Activated CD8-positive, alpha-beta memory T cell treated with anti-CD3 and anti-CD28 coated beads, Interleukin-2, amount 10 ng/mL, durations not matched to agents 7 days and 5 days (primary cell): ENCODE results near the gene C12orf57. TPM values are rescaled to one million over a fixed set of nuclear protein-coding genes. Genes with fewer than 3 reads are reported as not detected.

ENCODE experiments used
- ATAC-seq: fragments of 150-1000 bp; cut with Tn5 transposase; one replicate; pipeline ENCODE4 v1.10.0; 2021; ENCODE audit warnings: moderate library complexity
- CTCF ChIA-PET: fragments of 350-600 bp; sonication (Branson Sonifier 250); formaldehyde crosslinking; loops from one replicate; lab custom pipeline; 2021; ENCODE audit warnings: antibody characterized with exemption; lab: Charles Lee
- DNase-seq: peaks from one replicate; pipeline ENCODE4 v3.0.0-alpha.2; 2020
- H3K27ac Mint-ChIP-seq: one replicate; pipeline ENCODE4 v1.8.0; 2021; ENCODE audit warnings: mild to moderate bottlenecking, mixed read lengths
- H3K27me3 Mint-ChIP-seq: one replicate; pipeline ENCODE4 v1.8.0; 2021; ENCODE audit warnings: mixed read lengths
- H3K36me3 Mint-ChIP-seq: one replicate; pipeline ENCODE4 v1.8.0; 2021; ENCODE audit warnings: mild to moderate bottlenecking, mixed read lengths
- H3K4me1 Mint-ChIP-seq: one replicate; pipeline ENCODE4 v1.8.0; 2021; ENCODE audit warnings: mixed read lengths
- H3K4me3 Mint-ChIP-seq: one replicate; pipeline ENCODE4 v1.8.0; 2021; ENCODE audit warnings: mild to moderate bottlenecking, moderate library complexity, mixed read lengths
- H3K9me3 Mint-ChIP-seq: one replicate; pipeline ENCODE4 v1.8.0; 2022; ENCODE audit warnings: low read depth, mixed read lengths
- total RNA-seq, 2 experiments: library from RNA; stranded (reverse); gene quantifications; one replicate each; pipeline ENCODE4 v1.2.3, GENCODE V29; 2021

Gene C12orf57
- total RNA-seq, 2 experiments from 2014 or later, result 120 to 132 TPM

DNA sequence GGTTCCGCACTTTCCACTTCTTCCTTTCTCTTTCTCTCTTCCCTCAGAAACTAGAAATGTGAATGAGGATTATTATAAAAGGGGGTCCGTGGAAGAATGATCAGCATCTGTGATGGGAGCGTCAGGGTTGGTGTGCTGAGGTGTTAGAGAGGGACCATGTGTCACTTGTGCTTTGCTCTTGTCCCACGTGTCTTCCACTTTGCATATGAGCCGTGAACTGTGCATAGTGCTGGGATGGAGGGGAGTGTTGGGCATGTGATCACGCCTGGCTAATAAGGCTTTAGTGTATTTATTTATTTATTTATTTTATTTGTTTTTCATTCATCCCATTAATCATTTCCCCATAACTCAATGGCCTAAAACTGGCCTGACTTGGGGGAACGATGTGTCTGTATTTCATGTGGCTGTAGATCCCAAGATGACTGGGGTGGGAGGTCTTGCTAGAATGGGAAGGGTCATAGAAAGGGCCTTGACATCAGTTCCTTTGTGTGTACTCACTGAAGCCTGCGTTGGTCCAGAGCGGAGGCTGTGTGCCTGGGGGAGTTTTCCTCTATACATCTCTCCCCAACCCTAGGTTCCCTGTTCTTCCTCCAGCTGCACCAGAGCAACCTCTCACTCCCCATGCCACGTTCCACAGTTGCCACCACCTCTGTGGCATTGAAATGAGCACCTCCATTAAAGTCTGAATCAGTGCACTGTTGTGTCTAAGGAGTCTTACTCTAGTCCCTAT is 20.7 kb upstream of the C12orf57 start:
- Mint-ChIP-seq H3K27ac (peak overlapping the region; percentile 0), H3K4me3 (no peak overlapping the region), H3K9me3 (no peaks in the 10 kb centered on the region), H3K36me3 (peaks cover 23% of the 10 kb centered on the region), H3K4me1 (peaks cover 49% of the 10 kb centered on the region), H3K27me3 (no peaks in the 10 kb centered on the region)
- ATAC-seq, result no peak
- CTCF ChIA-PET, result interaction anchor here (0.6 to 11.0 kb wide), 13 partner anchors 8 to 223 kb away, joined by 3 to 116 read pairs (median 12); partner anchors contain the start of genes C12orf57, C1RL, ENO2 and LRRC23
- no peak for DNase-seq

- Mint-ChIP-seq H3K9me3 (no peaks in the 10 kb centered on the region), H3K4me1 (peaks cover 54% of the 10 kb centered on the region), H3K36me3 (peaks cover 25% of the 10 kb centered on the region), H3K27ac (peak overlapping the region; percentile 77), H3K4me3 (no peak overlapping the region), H3K27me3 (no peaks in the 10 kb centered on the region)
- no peak for DNase-seq
- CTCF ChIA-PET, result interaction anchor here (0.6 to 11.0 kb wide), 17 partner anchors 9 to 222 kb away, joined by 3 to 116 read pairs (median 5); partner anchors contain the start of genes C12orf57, C1RL, ENO2 and LRRC23
- no peak for ATAC-seq
Observed at GRCh38 chr12:6923851-6924250, 20.0 kb upstream of the C12orf57 start.

DNA sequence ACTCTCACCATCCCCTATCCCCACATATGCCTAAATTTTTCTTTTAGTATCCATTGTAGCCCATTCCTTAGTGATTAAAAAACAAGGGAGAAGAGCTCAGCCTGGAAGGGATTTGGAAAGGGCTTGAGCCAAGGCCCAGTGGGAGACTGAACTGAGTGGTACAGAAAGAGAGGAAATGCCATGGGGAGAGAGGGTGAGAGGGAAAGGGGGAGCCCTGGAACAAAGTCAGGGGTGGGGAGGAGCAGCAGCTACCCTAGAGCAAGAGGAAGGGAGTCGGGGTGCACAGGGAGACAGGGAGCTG is 18.6 kb upstream of the C12orf57 start:
- Mint-ChIP-seq H3K9me3 (no peaks in the 10 kb centered on the region), H3K4me3 (no peak overlapping the region), H3K27ac (no peak overlapping the region), H3K4me1 (peaks cover 54% of the 10 kb centered on the region), H3K36me3 (peaks cover 14% of the 10 kb centered on the region), H3K27me3 (no peaks in the 10 kb centered on the region)
- no peak for DNase-seq
- CTCF ChIA-PET, result interaction anchor here (0.7 to 11.0 kb wide), 16 partner anchors 10 to 219 kb away, joined by 3 to 116 read pairs (median 8); partner anchors contain the start of genes C12orf57, C1RL, ENO2 and LRRC23
- no peak for ATAC-seq

- no peak for DNase-seq
- no peak for ATAC-seq
- Mint-ChIP-seq H3K4me1 (peaks cover 57% of the 10 kb centered on the region), H3K9me3 (no peaks in the 10 kb centered on the region), H3K27ac (no peak overlapping the region), H3K4me3 (peak overlapping the region; percentile 36), H3K36me3 (peaks cover 14% of the 10 kb centered on the region), H3K27me3 (no peaks in the 10 kb centered on the region)
- CTCF ChIA-PET, result interaction anchor here (0.7 to 11.0 kb wide), 16 partner anchors 11 to 187 kb away, joined by 3 to 116 read pairs (median 8); partner anchors contain the start of genes C12orf57, C1RL, ENO2 and LRRC23
Observed at GRCh38 chr12:6925540-6926279, 18.1 kb upstream of the C12orf57 start.

DNA sequence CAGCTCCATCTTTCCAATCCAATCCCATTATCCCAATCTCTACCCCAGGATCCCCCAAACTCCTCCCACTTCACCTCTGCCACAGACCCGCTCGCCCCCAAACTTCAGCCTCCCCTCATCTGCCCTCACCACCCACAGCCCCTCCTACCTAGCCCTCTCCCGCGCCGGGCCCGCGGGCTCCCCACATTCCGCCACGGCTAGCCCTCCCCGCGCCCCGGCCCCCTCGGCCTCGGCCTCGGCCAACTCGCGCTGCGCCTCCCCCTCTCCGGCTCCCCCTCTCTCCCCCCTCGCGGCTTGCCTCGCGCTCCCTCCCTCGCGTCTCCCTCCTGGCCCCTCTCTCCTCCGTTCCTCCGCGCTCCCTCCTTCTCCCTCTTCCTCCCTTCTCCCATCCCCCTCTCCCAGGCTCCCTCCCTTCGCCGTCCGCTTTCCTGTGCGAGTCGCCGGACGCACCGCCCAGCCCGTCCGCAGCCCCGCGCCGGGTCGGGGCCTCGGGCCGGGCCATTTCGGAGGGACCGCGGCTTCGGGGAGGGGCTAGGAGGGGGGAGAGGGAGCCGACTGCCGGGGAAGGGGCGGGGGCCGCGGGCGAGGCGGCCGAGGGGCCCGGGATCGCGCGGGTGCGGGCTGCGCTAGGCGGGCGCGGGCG is 16.3 kb upstream of the C12orf57 start, which contains the start of gene ATN1:
TSS of gene ATN1 (plus strand) at position 581 of the 643 bp plus-strand sequence. CDS start 6,043 bp downstream, outside the sequence.
- H3K27ac Mint-ChIP-seq, result peak within 1 kb of the TSS; percentile 89
- H3K4me1 Mint-ChIP-seq, result peaks cover 60% of the 10 kb centered on the region
- H3K27me3 Mint-ChIP-seq, result no peaks in the 10 kb centered on the region
- ATAC-seq, result peak; percentile 45
- H3K36me3 Mint-ChIP-seq, result peaks cover 6% of the 10 kb centered on the region
- no peaks in the 10 kb centered on the region for H3K9me3 Mint-ChIP-seq
- peak within 1 kb of the TSS; percentile 82 for H3K4me3 Mint-ChIP-seq
- CTCF ChIA-PET, result interaction anchor here (0.6 to 11.0 kb wide), 7 partner anchors 10 to 1032 kb away, joined by 3 to 116 read pairs (median 33); partner anchors contain the start of genes C12orf57, ENO2, LRRC23 and PTPN6
- DNase-seq, result peak; percentile 61

DNA sequence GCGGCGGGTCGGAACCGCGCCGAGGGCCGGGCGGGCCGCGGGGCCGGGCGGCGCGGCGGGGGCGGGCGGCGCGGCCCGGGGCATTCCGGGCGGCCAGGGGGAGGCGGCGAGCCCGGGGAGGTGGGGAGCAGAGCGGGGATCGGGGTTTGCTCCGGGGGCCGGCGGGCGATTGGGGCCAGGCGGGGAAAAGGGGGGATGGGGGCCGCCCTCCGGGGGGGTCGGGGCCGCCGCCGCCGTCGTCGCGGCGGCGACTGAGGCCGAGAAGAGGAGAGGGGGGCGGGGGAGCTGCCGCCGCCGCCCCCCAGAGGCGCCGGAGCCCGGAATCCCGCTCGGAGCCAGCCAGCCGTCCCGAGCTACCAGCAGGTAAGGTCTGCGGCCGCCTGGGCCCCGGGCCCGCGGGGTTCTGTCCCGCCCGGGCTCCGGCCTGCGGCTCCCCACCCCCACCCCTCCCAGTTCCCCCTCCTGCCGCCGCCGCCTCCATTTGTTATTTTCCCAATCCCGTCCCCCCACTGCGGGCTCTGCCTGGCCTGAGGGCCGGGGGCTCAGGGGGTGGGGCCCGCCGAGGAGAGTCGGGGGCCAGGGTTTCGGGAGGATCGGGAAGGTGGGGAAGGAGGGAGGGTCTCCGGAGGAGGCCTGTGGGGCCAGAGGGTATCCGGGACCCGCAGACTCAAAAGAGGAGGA is 15.7 kb upstream of the C12orf57 start:
- DNase-seq (no peak), ATAC-seq (peak; percentile 43)
- CTCF ChIA-PET, result interaction anchor here (1.0 to 11.0 kb wide), 7 partner anchors 9 to 39 kb away, joined by 3 to 116 read pairs (median 7); partner anchors contain the start of genes C12orf57, LRRC23, PTPN6 and RNU7-1
- peaks cover 60% of the 10 kb centered on the region for H3K4me1 Mint-ChIP-seq
- H3K9me3 Mint-ChIP-seq, result no peaks in the 10 kb centered on the region
- H3K36me3 Mint-ChIP-seq, result peaks cover 3% of the 10 kb centered on the region
- peak overlapping the region; percentile 78 for H3K4me3 Mint-ChIP-seq
- peak overlapping the region; percentile 75 for H3K27ac Mint-ChIP-seq
- H3K27me3 Mint-ChIP-seq, result no peaks in the 10 kb centered on the region

- Mint-ChIP-seq H3K4me1 (peaks cover 62% of the 10 kb centered on the region), H3K9me3 (no peaks in the 10 kb centered on the region), H3K36me3 (peaks cover 3% of the 10 kb centered on the region), H3K27me3 (no peaks in the 10 kb centered on the region), H3K27ac (peak overlapping the region; percentile 75), H3K4me3 (peak overlapping the region; percentile 78)
- CTCF ChIA-PET, result interaction anchor here (1.0 to 11.0 kb wide), 7 partner anchors 9 to 38 kb away, joined by 3 to 116 read pairs (median 5); partner anchors contain the start of genes C12orf57, ENO2, PTPN6 and RNU7-1
- no peak for DNase-seq
- no peak for ATAC-seq
Observed at GRCh38 chr12:6928703-6929407, 15.0 kb upstream of the C12orf57 start.

DNA sequence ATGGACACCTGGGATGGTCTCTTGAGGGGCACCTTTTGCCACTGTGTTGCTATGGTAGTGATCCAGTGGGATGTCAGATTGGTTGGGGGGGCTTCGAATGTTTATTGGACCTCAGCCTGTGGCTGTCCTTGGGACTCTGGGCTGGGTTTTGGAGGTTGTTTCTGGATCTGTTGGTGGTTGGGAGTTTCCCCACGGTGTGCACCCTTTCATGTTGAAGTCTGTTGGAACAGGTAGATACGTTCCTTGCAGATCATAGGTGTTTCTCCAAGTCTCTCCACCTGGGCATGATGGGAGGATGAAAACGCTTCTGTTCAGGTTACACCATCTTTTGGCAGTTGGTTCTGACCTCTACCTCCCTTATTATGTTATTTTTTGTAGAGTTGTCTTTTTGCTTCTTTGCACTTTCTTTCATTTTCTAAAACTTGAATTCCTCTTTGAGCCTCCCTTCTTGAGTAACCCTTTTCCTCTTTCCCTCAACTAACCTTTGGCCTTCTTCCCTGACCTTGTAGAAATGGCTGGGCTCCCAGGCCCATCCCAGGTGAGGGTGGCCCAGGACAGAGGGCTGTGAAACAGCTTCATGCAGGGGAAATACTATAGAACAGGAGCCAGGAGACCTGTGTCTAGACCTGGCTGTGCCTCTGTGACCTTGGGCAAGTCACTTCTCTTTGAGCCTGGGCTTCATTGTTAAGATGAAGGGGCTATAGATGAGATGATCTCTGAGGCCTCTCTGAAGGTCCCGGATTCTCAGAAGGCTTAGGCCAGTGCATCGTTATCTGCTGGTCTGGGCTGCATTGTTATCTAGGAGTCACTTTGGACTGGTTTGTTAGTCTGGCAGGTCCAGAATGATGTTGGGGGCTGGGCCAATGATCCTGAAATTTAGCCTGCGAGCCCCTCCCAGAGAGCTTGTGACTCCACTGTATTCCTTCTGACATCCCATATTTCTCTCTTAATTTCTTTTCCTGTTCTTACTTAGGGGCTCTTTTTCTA is 14.1 kb upstream of the C12orf57 start:
- peaks cover 8% of the 10 kb centered on the region for H3K36me3 Mint-ChIP-seq
- no peaks in the 10 kb centered on the region for H3K9me3 Mint-ChIP-seq
- peaks cover 60% of the 10 kb centered on the region for H3K4me1 Mint-ChIP-seq
- peak overlapping the region; percentile 78 for H3K4me3 Mint-ChIP-seq
- H3K27me3 Mint-ChIP-seq, result no peaks in the 10 kb centered on the region
- no peak for ATAC-seq
- CTCF ChIA-PET, result interaction anchor here (0.9 to 11.0 kb wide), 8 partner anchors 8 to 38 kb away, joined by 3 to 116 read pairs (median 4); partner anchors contain the start of genes C12orf57, ENO2, PTPN6 and RNU7-1
- no peak for DNase-seq
- peak overlapping the region; percentile 63 for H3K27ac Mint-ChIP-seq

GRCh38 chr12:6932766-6933165 is 11.1 kb upstream of the C12orf57 start:
- ATAC-seq (no peak), DNase-seq (no peak)
- no peaks in the 10 kb centered on the region for H3K9me3 Mint-ChIP-seq
- H3K27ac Mint-ChIP-seq, result peak overlapping the region; percentile 81
- H3K4me3 Mint-ChIP-seq, result no peak overlapping the region
- CTCF ChIA-PET, result interaction anchor here (1.0 to 2.9 kb wide), 5 partner anchors 11 to 60 kb away, joined by 3 to 15 read pairs (median 4); partner anchors contain the start of gene SPSB2
- H3K36me3 Mint-ChIP-seq, result peaks cover 25% of the 10 kb centered on the region
- no peaks in the 10 kb centered on the region for H3K27me3 Mint-ChIP-seq
- peaks cover 62% of the 10 kb centered on the region for H3K4me1 Mint-ChIP-seq

DNA sequence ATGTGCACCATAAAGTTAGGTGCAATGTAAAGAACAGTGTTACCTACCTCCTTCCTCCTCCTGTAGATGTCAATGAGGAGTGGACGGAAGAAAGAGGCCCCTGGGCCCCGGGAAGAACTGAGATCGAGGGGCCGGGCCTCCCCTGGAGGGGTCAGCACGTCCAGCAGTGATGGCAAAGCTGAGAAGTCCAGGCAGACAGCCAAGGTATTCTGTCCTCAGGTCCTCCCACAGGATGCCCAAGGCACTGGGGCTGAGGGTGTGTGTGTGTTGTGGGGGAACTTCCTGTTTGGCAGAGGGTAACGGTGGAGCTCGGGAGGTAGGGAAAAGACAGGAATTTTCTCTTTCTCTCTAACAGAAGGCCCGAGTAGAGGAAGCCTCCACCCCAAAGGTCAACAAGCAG is 9.7 kb upstream of the C12orf57 start:
- Mint-ChIP-seq H3K9me3 (no peaks in the 10 kb centered on the region), H3K4me3 (no peak overlapping the region), H3K27ac (peak overlapping the region; percentile 96), H3K4me1 (peaks cover 62% of the 10 kb centered on the region), H3K27me3 (no peaks in the 10 kb centered on the region), H3K36me3 (peaks cover 23% of the 10 kb centered on the region)
- ATAC-seq, result no peak
- DNase-seq, result no peak
- CTCF ChIA-PET, result interaction anchor here (1.0 to 7.7 kb wide), 9 partner anchors 10 to 65 kb away, joined by 3 to 116 read pairs (median 4); partner anchors contain the start of genes ATN1, C12orf57, ENO2 and RNU7-1
